ENCODE results near the gene LRP5.

Gene LRP5

GRCh38 chr11:68317147-68317785 lies 4.9 kb downstream of the LRP5 start:
- ChIA-PET CTCF (interaction anchor here (1.7 kb wide), 1 partner anchor 11 kb away, joined by 4 read pairs; no protein-coding TSS in a partner anchor), POLR2A (no interaction called here)
- DNase-seq (ENCODE audit: low read depth, low spot score) = no peak
- no peak overlapping the region for H3K4me3 ChIP-seq (ENCODE audit: low read depth, low read length)
- no peak for TF ChIP-seq CTCF (IDR thresholded peaks at IDR 0.05; ENCODE audit: insufficient read depth, low read length, missing control alignments)

DNA sequence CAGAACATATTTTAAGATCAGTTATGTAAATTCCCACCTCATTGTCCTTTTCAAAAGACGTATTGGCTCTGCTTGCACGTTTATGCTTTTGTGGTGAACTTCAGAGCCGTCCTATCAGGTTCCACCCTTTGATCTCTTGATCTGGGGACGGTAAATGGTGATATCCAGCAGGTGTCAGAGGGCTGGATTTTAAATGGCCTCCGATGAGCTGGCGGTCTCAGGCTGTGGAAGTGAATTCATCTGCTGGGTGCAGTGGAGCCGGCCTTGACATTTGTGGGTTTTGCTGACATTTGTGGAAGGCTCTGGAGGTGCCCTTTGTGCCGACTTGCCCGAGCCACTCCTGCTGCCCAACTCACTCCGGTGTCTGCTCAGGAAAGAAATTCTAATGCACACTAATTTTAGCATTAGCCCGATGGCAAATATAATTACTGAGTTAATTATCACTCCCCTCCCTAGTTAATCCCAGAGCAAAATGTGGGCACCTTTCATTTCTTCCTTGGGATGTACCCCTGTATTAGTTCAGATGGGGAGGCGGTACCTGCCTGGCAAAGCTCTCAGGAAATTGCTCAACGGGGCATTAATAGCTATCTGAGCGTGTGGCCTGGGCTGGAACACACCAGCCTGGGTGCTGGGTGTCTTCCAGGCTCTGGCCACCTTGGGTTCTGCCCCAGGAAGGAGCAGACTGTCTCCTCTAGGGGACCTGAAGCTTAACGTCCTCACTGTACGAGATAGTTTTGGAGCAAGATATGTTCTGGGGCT lies 9.1 kb downstream of the LRP5 start:
- TF ChIP-seq CTCF (IDR thresholded peaks at IDR 0.05; ENCODE audit: insufficient read depth, low read length, missing control alignments) = no peak
- no peak overlapping the region for H3K4me3 ChIP-seq (ENCODE audit: low read depth, low read length)
- POLR2A ChIA-PET = interaction anchor here (0.6 kb wide), 1 partner anchor 1705 kb away, joined by 3 read pairs; no protein-coding TSS in a partner anchor
- CTCF ChIA-PET = interaction anchor here (1.0 to 3.3 kb wide), 4 partner anchors 16 to 63 kb away, joined by 3 to 14 read pairs (median 4); no protein-coding TSS in a partner anchor
- no peak for DNase-seq (ENCODE audit: low read depth, low spot score)

DNA sequence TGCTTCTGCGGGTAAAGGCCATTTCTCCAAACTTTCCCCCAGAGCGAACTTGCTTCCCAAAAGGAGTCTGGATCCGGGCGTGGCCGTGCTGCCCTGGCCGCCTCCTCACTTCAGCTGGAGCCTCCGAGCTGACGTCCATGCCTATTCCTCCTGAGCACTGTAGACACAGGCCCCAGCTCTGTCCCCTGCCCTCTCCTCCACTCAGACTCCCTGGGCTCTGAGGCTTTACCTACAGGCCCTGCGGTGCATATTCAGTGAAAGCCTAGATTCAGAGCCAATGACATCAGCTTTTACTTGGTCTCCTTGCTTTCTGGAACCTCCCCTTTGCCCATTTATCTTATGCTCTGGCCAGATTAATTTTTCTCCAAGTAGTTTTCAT lies 9.7 kb downstream of the LRP5 start:
- CTCF ChIA-PET = interaction anchor here (1.0 to 3.3 kb wide), 3 partner anchors 24 to 62 kb away, joined by 3 to 14 read pairs (median 5); no protein-coding TSS in a partner anchor
- no peak overlapping the region for H3K4me3 ChIP-seq (ENCODE audit: low read depth, low read length)
- POLR2A ChIA-PET = no interaction called here
- DNase-seq (ENCODE audit: low read depth, low spot score) = no peak
- TF ChIP-seq CTCF (IDR thresholded peaks at IDR 0.05; ENCODE audit: insufficient read depth, low read length, missing control alignments) = no peak

DNA sequence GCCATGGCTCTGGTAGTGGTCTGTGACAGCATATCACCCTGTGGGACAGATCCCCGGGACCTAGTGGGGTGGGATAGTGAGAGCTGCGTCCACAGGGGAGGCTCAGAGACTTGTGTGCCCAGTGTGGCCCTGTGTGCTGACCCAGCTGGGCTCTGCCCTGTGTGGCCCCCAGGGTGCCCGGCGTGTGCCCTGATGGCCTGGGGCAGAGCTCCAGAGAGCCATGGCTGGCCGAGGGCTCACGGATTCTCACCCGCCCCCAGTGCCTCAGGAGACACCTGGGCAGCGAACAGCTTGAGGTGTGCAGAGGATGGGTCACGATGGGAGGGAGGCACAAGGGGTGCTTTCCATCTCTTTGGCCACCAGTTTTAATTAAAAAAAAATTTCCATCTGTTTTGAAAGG lies 11.8 kb downstream of the LRP5 start:
- DNase-seq (ENCODE audit: low read depth, low spot score) = no peak
- CTCF ChIA-PET = interaction anchor here (1.9 kb wide), 1 partner anchor 10 kb away, joined by 7 read pairs; no protein-coding TSS in a partner anchor
- no peak for TF ChIP-seq CTCF (IDR thresholded peaks at IDR 0.05; ENCODE audit: insufficient read depth, low read length, missing control alignments)
- POLR2A ChIA-PET = no interaction called here
- no peak overlapping the region for H3K4me3 ChIP-seq (ENCODE audit: low read depth, low read length)

- no peak for TF ChIP-seq CTCF (IDR thresholded peaks at IDR 0.05; ENCODE audit: insufficient read depth, low read length, missing control alignments)
- no peak for DNase-seq (ENCODE audit: low read depth, low spot score)
- ChIA-PET CTCF (interaction anchor here (1.9 kb wide), 1 partner anchor 11 kb away, joined by 7 read pairs; no protein-coding TSS in a partner anchor), POLR2A (no interaction called here)
- H3K4me3 ChIP-seq (ENCODE audit: low read depth, low read length) = no peak overlapping the region
Observed at GRCh38 chr11:68324695-68325094, 12.3 kb downstream of the LRP5 start.
